ENCODE results near the gene GART. TPM values are rescaled to one million over a fixed set of nuclear protein-coding genes. Genes with fewer than 3 reads are reported as not detected.

GART gene
- total RNA-seq, 1 donor from 2014 or later = 67.2 TPM

GRCh38 chr21:33554236-33554981 lies 12.5 kb upstream of the GART start:
- DNase-seq (ENCODE audit: low spot score) = no peak

DNA sequence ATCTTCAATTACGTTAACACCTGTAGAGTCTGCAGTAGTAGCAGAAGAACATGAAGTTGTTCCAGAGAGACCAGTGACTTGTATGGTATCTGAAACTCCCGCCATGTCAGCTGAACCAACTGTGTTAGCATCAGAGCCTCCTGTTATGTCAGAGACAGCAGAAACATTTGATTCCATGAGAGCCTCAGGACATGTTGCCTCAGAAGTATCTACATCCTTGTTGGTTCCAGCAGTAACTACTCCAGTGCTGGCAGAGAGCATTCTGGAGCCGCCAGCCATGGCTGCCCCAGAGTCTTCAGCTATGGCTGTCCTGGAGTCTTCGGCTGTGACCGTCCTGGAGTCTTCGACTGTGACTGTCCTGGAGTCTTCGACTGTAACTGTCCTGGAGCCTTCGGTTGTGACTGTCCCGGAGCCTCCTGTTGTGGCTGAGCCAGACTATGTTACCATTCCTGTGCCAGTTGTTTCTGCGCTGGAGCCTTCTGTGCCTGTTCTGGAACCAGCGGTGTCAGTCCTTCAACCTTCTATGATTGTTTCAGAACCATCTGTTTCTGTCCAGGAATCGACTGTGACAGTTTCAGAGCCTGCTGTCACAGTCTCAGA lies 11.2 kb upstream of the GART start:
- DNase-seq (ENCODE audit: low spot score) = no peak

- DNase-seq (ENCODE audit: low spot score) = no peak
Measured at GRCh38 chr21:33552093-33552998, 10.4 kb upstream of the GART start.

DNA sequence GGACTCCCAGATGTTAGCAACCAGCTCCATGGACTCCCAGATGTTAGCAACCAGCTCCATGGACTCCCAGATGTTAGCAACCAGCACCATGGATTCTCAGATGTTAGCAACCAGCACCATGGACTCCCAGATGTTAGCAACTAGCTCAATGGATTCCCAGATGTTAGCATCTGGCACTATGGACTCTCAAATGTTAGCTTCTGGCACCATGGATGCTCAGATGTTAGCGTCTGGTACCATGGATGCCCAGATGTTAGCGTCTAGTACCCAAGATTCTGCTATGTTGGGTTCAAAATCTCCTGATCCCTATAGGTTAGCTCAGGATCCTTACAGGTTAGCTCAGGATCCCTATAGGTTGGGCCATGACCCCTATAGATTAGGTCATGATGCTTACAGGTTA lies 9.7 kb upstream of the GART start:
- DNase-seq (ENCODE audit: low spot score) = no peak

- DNase-seq (ENCODE audit: low spot score) = no peak
Measured at GRCh38 chr21:33550772-33551660, 9.1 kb upstream of the GART start.

- DNase-seq (ENCODE audit: low spot score) = no peak
Measured at GRCh38 chr21:33549848-33550771, 8.2 kb upstream of the GART start.

- DNase-seq (ENCODE audit: low spot score) = no peak
Measured at GRCh38 chr21:33546086-33546485, 4.2 kb upstream of the GART start.

GRCh38 chr21:33544451-33545195 lies 2.7 kb upstream of the GART start:
- DNase-seq (ENCODE audit: low spot score) = no peak

- no peak for DNase-seq (ENCODE audit: low spot score)
Measured at GRCh38 chr21:33543505-33544129, 1.7 kb upstream of the GART start.

- DNase-seq (ENCODE audit: low spot score) = peak; percentile 100
Measured at GRCh38 chr21:33542640-33543504, 955 bp upstream of the GART start, which contains the start of gene SON. Gene SON (plus strand): TSS chr21:33543038. CDS start chr21:33543093, 55 bp downstream.

DNA sequence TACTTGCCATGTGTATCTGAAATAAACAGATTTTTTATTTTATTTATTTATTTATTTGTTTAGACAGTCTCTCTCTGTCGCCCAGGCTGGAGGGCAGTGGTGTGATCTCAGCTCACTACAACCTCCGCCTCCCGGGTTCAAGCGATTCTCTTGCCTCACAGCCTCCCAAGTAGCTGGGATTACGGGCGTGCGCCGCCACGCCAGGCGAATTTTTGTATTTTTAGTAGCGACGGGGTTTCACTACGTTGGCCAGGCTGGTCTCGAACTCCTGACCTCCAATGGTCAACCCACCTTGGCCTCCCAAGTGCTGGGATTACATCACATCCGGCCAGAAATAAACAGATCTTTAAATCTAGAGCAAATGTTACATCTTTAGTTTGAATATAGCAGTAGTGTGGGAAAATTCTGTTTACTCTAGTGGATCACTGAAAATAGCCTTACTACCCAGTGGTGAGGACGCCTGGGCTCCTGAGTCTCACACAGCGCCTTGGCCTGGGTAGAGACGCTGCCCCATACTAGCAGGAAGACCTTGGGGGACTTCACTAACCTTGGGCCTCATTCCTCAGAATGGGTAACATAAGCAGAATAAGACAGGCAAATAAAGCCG lies 709 bp downstream of the GART start:
- no peak for DNase-seq (ENCODE audit: low spot score)

DNA sequence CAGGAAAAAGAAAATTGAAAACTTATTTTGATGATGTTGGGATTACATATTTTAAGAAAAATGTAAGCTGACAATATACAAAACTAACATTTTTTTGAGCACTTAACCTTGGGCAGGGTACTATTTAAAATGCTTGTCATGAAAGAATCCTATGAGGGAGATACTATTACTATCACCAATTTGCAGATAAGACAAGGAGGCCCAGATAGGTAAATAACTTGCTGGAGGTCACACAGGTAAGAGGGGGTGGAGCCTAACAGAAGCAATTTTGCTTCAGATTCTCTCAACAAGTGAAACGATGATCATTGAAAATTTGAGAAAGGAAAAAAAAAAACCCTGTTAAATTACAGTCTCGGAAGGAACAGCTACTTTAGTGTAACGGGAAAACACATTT lies 1.2 kb downstream of the GART start:
- no peak for DNase-seq (ENCODE audit: low spot score)

DNA sequence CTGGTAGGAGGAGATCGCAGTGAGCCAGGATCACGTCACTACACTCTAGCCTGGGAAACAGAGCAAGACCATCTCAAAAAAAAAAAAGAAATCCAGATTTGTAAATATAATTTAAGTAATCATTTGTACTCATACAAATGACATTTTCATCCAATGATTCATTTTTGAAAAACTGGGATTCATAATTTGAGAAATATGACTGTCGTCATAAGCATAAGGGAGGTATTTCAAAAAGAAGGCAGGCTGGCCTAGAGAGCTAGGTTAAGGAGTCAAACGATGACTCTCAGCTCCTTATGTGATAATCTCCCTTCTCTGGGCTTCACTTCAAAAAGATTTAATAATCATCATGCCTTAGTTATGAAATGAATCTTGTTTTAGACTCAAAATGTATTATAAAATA lies 2.3 kb downstream of the GART start:
- DNase-seq (ENCODE audit: low spot score) = no peak

DNA sequence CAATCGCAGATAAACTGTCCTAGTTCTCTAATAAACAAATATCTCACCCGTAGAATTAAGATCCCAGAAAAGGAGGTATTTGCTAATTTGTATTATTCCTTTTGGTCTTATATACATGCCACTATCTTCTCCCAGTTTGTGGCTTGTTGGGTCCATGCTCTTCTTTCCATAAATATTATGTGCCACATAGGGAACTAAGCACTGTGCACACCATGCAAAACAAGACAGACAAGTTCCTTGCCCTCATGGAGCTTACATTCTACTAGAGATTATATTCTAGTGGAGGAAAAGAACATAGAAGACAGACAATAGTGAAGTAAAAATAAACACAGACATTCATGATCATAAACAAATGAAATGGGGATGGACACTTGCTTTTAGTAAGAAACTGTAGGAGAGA lies 4.7 kb downstream of the GART start:
- DNase-seq (ENCODE audit: low spot score) = no peak

DNA sequence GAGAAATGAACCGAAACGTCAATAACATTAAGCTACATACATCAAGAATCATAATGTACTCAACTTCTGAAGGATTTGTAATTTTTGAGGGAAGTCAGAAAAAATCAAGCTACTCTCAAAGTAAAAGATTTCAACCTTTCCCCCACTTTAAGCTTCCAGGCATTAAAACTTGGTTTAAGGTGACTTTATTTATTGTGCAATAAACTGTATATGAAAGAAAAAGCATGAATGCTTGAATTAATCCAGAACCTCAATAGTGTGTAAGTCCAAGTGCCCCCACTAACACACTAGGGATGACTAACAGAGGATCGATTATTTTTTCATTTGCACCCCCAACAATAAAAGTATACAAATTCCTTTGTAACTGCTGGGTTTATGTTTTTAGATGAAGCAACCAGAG lies 10.9 kb downstream of the GART start:
- DNase-seq (ENCODE audit: low spot score) = no peak

DNA sequence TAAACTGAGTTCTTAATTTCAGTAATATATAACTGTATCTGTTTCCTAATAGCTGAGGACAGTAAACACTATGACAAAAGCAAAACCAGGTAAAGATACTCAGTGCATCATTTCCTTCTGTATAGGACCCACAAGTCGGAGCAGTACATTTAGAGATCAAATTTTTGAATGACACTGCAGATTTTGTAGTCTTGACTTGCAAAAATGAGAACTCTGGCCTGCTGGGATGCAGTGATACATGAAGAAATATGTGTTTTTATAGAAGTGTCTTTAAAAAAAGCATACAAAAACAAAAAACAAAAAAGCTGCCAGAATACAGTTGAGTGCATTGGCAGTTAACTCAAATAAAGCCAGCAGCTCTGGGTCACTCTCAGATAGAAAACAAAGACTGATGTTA lies 19.0 kb downstream of the GART start:
- DNase-seq (ENCODE audit: low spot score) = no peak

DNA sequence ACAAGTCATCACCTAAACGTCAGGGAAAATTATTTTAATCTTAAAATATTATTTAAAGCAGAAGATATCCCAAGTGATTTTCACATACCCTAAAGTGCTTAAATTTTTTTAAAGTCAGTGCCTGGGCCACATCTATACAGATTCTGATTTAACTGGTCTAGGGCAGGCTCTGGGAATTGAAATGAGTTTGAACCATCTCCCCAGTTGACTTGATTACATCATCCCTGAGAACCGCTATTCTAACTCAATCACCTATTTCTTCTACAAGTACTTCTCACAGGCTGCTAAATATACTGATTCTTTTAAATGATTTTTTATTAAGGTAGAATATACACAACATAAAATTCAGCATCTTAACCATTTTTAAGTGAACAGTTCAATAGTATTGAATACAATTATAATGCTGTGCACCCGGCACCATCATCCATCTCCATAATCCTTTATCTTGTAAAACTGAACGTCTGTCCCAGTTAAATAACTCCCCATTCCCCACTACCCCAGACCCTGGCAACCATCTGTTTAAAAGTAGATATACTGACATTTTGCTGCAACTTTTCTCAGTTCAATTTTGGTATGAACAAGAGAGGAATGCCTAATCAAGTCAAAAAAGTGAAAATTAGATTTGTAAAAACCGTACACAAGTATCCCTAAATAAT lies 19.5 kb downstream of the GART start:
- DNase-seq (ENCODE audit: low spot score) = no peak

Data from umbilical cord (tissue), 2 donors.